Stimulated activated CD4-positive, alpha-beta T cell treated with anti-CD3 and anti-CD28 coated beads, Interleukin-1b, Interleukin-23, amount 100 ng/mL, for 4 hours (primary cell): ENCODE measurements around the gene MDC1.
"Not testable (repeated sequence)": the region's sequence is repeated elsewhere in the genome, so short reads cannot be mapped to it uniquely, and the experiment has no call there.

ENCODE experiments used
- DNase-seq, 2 donors: peaks; one replicate each; pipeline ENCODE4 v3.0.0-alpha.2; 2020; ENCODE audit warnings: low read depth in 2 of 2

MDC1 gene

DNA sequence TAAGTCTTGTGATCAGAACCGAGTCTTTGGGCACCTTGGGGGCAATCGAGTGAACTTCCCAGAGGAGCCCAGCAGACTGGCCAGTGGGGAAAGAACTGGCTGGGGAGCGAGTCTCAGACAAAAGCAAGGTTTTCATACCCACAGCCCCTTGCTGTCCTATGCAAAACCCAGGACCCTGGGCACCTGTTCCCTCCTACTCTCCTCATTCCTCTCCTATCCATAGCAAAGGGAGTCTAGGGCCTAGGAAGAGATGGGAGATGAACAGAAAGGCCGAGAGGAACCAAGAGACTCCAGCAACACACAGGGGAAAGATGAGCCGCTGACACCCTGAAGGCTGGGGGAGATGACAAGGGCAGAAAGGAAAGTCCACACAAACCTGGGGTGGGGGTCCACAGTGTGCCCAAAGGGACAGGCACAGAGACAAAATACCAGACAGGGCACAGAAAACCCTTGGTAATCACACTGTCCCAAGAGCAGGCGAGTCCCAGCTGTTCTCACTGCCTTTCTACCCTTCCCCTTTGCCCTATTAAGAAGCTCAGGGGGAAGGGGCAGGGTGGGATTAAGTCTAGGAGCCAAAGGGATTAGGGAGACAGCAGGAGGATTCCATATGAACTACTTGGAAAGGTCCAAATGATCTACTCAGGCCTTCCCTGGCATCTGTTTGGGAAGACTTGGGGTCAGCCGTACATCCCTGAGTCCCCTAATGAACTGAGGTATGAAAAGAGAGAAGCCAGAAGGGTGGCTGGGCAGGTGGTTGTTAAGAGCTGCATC lies 37.1 kb downstream of the MDC1 start:
- DNase-seq: no peak

DNA sequence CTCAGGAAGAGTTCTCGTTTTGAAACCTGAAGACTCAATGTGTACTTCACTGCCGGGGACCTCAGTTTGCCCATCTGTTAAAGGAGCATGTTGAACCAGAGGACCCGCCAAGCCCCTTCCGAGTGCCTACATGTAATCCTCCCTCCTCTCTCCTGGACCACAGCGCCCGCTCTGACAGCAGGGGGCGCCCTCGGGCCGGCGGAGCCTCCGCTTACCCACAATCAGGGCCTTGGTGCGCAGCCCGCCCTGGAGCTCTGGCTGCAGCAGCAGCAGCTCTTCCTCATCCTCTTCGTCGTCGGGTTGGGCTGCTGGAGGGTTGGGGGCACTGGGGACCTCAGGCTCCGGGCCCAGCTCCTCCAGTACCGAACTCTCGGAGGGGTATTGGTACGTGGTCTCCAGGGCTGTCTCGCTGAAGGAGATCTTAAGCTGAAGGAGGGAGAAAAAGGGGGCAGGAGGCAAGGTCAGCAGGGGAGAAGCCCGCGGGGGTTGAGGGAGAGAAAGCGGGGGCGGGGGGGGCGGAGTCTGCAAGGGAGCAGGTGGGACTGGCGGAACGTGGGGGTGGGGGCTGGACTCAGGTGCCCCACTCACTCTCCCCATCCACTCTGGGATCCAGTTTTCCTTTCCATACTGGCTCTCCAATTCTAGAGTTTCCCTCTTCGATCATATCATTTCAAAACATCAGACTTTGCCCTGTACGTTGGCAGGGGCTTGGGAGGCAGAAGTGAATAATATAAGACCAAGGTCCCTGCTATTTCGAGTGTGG lies 37.9 kb downstream of the MDC1 start:
- peak; percentile 90 to 92 for DNase-seq

- no peak for DNase-seq
Measured at GRCh38 chr6:30676660-30677285, 40.3 kb downstream of the MDC1 start.

DNA sequence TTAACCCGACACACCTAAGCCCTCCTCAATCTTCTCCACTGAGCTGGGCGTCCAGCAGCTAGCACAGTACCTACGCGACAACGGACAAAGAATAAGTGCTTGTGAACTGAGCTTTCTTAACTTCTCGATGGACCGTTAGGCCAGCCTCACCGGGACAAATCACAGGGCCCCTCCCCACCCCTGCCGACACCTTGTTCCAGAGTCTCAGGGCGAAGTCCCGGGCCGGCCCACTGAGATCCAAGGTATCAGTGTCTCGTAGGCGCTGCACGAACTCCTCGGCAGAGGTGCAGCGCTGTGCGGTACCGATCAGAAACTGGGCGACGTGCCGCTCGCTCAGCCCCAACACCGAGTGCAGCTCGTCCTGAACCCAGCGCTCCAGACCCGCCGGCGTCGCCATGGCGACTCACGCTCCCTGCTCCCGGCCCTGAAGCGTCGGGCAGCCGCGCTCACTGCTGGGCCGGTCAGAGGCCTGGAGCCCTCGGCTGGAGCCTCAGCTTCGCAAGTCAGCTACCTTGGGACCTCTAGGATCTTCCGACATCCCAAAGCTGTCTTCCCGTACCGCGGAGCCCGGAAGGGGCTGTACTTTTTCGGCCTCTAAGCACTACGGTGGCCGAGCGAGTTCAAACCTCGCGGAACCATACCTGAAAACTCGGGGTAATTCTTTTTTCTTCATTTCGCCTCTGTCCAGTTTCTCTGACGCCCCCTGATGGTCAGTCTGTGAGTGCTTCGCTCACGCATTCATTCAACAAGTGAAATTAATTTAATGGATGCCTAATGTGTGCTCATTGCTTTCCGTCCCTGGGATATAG lies 44.4 kb downstream of the MDC1 start, which contains the start of gene DHX16:
DHX16 (minus strand) TSS at position 562 of the 809 bp plus-strand sequence; CDS start at position 397, 165 bp downstream.
- DNase-seq: peak; percentile 82 to 87

- DNase-seq: no peak
Measured at GRCh38 chr6:30670760-30671527, 46.1 kb downstream of the MDC1 start.

- not testable (repeated sequence) for DNase-seq
Measured at GRCh38 chr6:30666300-30666699, 50.8 kb downstream of the MDC1 start.

GRCh38 chr6:30664994-30665767 lies 51.9 kb downstream of the MDC1 start:
- DNase-seq: no peak

DNA sequence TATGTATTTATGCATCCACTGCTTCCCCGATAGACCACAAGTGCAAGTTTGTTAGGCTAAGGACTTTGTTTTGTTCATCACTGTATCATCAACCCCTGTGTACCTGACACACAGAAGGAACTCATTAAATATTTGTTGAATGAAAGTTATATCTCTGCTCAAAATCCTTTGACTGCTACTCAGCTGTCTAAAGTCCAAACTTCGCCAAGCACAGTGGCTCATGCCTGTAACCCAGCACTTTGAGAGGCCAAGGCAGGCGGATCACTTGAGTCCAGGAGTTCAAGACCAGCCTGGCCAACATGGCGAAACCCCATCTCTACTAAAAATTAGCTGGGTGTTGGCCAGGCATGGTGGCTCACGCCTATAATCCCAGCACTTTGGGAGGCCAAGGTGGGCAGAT lies 59.2 kb downstream of the MDC1 start:
- DNase-seq: not testable (repeated sequence)

- no peak for DNase-seq
Measured at GRCh38 chr6:30657454-30657853, 59.6 kb downstream of the MDC1 start.

DNA sequence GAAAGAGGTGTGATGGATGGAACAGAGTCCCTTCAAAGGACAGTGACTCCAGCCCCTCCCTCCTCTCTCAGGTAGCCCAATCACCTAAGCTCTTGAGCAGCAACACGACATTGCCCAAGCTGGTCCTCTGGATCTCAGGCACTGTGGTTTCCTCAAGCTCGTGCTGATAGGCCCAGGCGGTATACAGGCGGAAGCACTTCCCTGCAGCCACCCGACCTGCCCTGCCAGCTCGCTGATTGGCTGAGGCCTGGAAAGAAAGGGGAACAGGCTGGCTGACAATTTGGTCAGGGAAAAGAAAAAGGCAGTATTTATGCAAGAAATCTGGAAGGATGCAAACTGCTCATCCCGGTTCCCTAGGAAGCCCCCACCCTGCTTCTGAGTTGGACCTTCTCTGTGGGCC lies 60.6 kb downstream of the MDC1 start:
- no peak for DNase-seq

GRCh38 chr6:30655743-30656094 lies 61.4 kb downstream of the MDC1 start:
- DNase-seq: no peak

DNA sequence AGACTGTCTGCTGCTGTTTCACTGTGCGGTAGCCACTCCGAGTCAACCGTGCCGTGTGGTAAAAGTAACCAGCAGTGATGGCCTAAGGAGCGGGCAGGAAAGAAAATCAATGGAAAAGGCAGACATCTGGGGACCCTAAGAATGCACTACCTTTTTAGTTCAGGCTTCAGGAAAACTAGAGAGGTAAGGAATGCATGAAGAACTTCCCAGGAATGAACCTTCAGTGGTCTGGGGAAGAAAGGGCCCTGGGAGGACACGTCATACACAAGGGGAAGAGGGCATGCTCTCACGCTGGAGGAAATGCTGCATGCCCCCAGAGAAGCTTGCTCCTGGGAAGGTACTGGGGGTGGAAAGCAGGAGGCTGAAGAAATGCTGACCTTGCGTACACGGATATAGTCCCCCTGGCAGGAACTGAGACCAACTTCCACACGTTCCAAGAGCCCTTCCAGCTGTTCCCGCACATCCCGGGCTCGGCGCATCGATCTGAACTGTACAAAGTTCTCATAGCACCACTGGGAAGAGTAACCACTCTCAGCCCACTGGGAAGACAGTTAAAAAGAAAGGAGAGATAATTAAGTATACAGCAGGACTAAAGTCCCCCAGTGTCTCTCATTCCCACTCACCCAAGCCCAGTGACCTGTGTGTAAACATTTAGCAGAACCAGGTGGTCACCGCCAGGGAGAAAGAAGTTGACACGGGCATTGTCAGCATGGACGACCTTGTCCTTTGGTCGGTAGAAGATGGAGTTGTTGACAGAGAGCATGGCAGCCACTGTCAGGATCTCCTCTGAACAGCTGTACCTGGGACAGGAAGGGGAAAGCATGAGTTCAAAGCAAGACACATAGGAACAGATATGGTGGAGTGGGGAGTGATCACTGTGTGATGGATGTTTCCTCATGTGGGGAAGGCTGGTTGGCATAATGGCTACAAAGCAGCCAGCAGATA lies 62.0 kb downstream of the MDC1 start:
- no peak for DNase-seq

- DNase-seq: no peak
Measured at GRCh38 chr6:30651143-30651542, 65.9 kb downstream of the MDC1 start.
